Fibroblast of pulmonary artery (primary cell): ENCODE measurements around the gene F7.

ENCODE experiments used
- DNase-seq: peaks from one replicate; pipeline ENCODE4 v3.0.0-alpha.2; 2010; ENCODE audit warnings: low read depth
- H3K4me3 ChIP-seq: replicated peaks from 2 replicates; pipeline ENCODE4 v1.5.1; 2011; ENCODE audit warnings: low read depth, mild to moderate bottlenecking, control low read depth, low read length, moderate library complexity
- TF ChIP-seq, protein P1 (sequence below): IDR thresholded peaks from 2 replicates; pipeline ENCODE4 v1.5.1; 2011; ENCODE audit warnings: mild to moderate bottlenecking, control low read depth, low read length, inconsistent platforms; ENCODE audit errors: missing control alignments

F7 gene

DNA sequence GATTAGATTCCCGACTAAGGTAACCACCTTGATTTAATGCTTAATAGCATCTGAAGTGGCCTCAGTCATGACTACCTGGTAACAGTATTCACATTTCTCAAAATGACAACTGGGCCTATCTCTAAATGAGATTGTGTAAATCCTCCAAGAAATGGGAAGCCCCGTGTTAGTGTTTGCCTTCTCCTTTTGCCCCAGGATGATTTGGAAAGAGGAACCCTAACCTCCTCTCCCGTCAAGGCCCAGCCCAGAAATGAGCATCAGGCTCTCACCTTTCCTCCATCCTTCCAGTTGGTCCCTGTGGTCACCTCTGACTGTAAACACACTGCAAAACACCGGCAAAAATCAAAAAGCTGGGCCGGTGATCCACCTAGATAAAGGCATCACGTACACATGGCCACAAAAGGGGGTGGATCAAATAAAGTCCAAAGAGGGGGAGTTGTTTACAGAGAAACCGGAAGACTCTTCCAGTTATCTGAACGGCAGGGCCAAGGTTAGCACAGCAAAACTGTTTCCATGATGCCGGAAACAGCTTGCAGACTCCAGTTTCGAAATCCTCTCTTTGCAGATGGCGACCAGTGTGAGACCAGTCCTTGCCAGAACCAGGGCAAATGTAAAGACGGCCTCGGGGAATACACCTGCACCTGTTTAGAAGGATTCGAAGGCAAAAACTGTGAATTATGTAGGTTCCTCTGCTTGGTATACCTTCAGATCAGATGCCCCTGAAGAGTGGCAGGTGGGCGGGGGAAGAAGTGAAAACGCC is 33.4 kb downstream of the F7 start:
- TF ChIP-seq, protein P1, sequence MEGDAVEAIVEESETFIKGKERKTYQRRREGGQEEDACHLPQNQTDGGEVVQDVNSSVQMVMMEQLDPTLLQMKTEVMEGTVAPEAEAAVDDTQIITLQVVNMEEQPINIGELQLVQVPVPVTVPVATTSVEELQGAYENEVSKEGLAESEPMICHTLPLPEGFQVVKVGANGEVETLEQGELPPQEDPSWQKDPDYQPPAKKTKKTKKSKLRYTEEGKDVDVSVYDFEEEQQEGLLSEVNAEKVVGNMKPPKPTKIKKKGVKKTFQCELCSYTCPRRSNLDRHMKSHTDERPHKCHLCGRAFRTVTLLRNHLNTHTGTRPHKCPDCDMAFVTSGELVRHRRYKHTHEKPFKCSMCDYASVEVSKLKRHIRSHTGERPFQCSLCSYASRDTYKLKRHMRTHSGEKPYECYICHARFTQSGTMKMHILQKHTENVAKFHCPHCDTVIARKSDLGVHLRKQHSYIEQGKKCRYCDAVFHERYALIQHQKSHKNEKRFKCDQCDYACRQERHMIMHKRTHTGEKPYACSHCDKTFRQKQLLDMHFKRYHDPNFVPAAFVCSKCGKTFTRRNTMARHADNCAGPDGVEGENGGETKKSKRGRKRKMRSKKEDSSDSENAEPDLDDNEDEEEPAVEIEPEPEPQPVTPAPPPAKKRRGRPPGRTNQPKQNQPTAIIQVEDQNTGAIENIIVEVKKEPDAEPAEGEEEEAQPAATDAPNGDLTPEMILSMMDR = no peak
- DNase-seq = no peak
- no peak overlapping the region for H3K4me3 ChIP-seq

DNA sequence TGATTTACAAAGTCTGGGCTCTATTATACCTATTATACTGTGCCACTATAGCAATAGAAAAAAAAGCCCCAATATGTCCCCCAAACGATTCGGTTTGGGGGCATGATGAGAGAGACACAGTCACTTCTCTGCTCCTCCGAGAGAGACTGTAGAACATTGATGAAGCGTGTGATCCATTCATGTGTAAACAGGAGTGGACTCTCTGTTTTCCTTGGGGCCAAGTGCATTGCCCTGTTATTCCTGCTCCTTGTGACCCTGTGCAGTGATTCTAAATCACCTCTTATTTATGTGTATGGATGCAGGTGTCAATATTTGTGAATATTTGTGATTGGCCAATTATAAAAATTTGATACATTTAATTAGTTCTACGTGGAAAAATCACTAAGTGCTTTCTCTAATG is 34.0 kb downstream of the F7 start:
- DNase-seq = no peak
- TF ChIP-seq, protein P1 = no peak
- H3K4me3 ChIP-seq = no peak overlapping the region

DNA sequence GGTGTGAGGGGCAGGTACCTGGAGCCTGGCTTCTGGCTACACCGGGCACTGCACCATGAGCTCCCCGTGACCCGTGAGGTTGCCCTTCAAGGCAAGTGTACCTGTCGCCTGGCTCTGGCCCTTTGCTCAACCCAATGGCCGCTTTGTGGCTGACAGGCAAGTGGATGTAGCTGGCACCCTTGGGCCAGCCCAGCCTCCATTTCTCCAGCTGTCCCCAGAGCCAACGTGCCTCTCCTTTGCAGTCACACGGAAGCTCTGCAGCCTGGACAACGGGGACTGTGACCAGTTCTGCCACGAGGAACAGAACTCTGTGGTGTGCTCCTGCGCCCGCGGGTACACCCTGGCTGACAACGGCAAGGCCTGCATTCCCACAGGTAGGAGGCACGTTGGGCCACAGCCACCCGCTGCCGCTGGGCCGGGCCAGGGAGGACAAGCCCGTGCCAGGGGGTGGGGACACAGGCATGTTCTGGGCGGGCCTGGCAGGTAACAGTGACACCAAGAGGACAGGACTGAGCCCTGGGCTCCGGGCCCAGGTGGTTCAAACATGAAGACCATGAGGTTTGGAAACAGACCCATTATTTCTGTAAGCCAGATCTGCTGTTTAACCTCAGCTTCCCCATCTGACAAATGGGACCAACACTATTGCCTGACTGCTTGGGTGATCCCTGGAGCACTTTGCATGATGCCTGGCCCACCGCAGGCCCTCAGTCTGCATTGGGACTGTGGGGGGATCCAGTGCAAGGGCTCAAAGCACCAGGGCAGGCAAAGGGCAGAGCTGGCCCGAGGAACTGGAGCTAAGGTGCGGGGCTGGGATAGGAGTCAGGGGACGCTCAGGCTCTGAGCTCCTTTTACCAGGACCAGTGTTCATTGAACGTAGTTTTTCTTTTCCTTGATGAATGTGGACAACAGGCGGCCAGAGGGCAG is 35.3 kb downstream of the F7 start:
- no peak overlapping the region for H3K4me3 ChIP-seq
- no peak for DNase-seq
- TF ChIP-seq, protein P1 = no peak

DNA sequence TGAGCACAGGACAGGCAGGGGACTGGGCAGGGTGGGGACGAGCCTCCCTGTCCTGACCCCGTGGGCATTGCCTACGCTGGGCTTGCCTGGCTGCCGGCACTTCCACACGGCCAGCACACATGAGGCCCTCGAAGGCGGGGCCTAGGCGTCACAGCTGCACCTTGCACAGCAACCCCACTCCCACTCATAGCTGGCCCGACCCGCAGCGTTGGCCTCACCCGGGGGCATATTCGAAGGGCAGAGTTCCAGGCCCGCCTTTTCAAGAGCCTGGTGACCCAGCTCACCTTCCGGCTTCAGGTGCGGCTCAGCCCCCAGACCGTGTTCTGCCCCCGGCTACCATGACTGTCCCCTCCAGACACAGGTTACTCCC is 36.0 kb downstream of the F7 start:
- TF ChIP-seq, protein P1 = no peak
- DNase-seq = no peak
- no peak overlapping the region for H3K4me3 ChIP-seq

DNA sequence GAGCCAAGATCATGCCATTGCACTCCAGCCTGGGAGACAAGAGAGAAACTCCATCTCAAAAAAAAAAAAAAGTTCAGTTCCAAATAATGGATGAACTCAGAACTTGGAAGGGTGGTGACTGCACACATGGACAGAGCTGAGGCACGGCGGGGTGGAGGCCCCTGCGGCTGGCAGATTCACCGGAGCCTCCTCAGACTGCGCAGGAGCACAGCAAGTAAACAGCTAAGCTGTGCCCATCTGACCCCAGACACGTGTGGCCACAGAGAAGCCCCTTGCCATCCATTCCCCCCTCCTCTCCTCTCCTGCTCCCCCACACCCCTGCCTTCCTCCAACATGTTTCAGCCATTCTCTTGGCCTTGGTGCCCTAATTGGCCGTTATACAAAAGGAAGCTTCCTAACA is 37.3 kb downstream of the F7 start:
- no peak overlapping the region for H3K4me3 ChIP-seq
- no peak for DNase-seq
- TF ChIP-seq, protein P1 = no peak

DNA sequence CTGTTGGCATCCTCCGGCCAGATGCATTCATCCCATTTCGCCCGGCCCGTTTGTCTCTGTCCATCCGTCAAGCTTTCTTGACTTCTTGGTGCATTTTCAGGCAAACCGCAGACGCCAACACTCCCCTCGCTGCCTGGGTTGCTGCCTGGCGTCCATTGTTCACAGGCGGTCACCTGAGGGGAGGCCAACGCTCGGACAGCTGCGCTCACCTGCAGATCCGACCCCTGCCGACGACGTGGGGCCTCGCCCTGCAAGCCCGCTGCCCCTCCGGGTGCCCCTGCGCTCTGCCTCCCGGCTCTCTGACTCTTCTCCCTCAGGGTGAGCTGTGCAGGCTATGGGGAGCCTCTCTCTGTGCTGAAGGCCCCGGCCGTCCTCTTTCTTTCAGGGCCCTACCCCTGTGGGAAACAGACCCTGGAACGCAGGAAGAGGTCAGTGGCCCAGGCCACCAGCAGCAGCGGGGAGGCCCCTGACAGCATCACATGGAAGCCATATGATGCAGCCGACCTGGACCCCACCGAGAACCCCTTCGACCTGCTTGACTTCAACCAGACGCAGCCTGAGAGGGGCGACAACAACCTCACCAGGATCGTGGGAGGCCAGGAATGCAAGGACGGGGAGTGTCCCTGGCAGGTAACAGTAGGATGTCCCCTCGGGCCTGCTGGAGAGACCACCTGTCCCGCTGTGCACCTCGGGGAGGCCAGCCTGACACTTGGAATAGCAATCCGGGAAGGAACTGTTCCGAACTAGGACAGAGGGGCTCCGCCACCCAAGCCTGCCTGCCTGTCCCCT is 38.1 kb downstream of the F7 start:
- TF ChIP-seq, protein P1 = no peak
- no peak for DNase-seq
- no peak overlapping the region for H3K4me3 ChIP-seq
